ENCODE results near the gene SPOP.

- no peak for TF ChIP-seq CTCF (conservative IDR thresholded peaks at IDR 0.05; ENCODE audit: low read depth, low read length)
- no peak for TF ChIP-seq EZH2 (IDR thresholded peaks at IDR 0.05; ENCODE audit: borderline replicate concordance, low read depth, low read length, poor library complexity, severe bottlenecking)
These were observed 7.3 kb downstream of the SPOP start for GRCh38 chr17:49670641-49671040.

Measured in A673 (cell line).